ENCODE results near the gene RIF1.

GRCh38 chr2:151476287-151476686 is 66.6 kb downstream of the RIF1 start:
- TF ChIP-seq, protein P1, sequence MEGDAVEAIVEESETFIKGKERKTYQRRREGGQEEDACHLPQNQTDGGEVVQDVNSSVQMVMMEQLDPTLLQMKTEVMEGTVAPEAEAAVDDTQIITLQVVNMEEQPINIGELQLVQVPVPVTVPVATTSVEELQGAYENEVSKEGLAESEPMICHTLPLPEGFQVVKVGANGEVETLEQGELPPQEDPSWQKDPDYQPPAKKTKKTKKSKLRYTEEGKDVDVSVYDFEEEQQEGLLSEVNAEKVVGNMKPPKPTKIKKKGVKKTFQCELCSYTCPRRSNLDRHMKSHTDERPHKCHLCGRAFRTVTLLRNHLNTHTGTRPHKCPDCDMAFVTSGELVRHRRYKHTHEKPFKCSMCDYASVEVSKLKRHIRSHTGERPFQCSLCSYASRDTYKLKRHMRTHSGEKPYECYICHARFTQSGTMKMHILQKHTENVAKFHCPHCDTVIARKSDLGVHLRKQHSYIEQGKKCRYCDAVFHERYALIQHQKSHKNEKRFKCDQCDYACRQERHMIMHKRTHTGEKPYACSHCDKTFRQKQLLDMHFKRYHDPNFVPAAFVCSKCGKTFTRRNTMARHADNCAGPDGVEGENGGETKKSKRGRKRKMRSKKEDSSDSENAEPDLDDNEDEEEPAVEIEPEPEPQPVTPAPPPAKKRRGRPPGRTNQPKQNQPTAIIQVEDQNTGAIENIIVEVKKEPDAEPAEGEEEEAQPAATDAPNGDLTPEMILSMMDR (IDR thresholded peaks at IDR 0.05; ENCODE audit: low read depth, low read length, missing input control): no peak
- TF ChIP-seq, protein P2, sequence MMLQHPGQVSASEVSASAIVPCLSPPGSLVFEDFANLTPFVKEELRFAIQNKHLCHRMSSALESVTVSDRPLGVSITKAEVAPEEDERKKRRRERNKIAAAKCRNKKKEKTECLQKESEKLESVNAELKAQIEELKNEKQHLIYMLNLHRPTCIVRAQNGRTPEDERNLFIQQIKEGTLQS (IDR thresholded peaks at IDR 0.05): no peak
- TF ChIP-seq SP1 (IDR thresholded peaks at IDR 0.05) (no peak), TAF1 (conservative IDR thresholded peaks at IDR 0.05) (no peak), FOXA1 (IDR thresholded peaks at IDR 0.05) (no peak), EGR1 (IDR thresholded peaks at IDR 0.05; ENCODE audit: low read depth in 2 of 2) (no peak), JUND (IDR thresholded peaks at IDR 0.05) (no peak), MAX (IDR thresholded peaks at IDR 0.05) (no peak), YY1 (IDR thresholded peaks at IDR 0.05) (no peak), HNF4G (IDR thresholded peaks at IDR 0.05) (no peak), GABPA (IDR thresholded peaks at IDR 0.05 in 1 of 2, conservative IDR thresholded peaks at IDR 0.05 in 1 of 2) (no peak)
- TF ChIP-seq, protein P3, sequence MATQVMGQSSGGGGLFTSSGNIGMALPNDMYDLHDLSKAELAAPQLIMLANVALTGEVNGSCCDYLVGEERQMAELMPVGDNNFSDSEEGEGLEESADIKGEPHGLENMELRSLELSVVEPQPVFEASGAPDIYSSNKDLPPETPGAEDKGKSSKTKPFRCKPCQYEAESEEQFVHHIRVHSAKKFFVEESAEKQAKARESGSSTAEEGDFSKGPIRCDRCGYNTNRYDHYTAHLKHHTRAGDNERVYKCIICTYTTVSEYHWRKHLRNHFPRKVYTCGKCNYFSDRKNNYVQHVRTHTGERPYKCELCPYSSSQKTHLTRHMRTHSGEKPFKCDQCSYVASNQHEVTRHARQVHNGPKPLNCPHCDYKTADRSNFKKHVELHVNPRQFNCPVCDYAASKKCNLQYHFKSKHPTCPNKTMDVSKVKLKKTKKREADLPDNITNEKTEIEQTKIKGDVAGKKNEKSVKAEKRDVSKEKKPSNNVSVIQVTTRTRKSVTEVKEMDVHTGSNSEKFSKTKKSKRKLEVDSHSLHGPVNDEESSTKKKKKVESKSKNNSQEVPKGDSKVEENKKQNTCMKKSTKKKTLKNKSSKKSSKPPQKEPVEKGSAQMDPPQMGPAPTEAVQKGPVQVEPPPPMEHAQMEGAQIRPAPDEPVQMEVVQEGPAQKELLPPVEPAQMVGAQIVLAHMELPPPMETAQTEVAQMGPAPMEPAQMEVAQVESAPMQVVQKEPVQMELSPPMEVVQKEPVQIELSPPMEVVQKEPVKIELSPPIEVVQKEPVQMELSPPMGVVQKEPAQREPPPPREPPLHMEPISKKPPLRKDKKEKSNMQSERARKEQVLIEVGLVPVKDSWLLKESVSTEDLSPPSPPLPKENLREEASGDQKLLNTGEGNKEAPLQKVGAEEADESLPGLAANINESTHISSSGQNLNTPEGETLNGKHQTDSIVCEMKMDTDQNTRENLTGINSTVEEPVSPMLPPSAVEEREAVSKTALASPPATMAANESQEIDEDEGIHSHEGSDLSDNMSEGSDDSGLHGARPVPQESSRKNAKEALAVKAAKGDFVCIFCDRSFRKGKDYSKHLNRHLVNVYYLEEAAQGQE (IDR thresholded peaks at IDR 0.05): no peak
